Measurements from ENCODE around the gene TUBGCP2.
"Not testable (repeated sequence)": the region's sequence is repeated elsewhere in the genome, so short reads cannot be mapped to it uniquely, and the experiment has no call there.

TUBGCP2 gene

DNA sequence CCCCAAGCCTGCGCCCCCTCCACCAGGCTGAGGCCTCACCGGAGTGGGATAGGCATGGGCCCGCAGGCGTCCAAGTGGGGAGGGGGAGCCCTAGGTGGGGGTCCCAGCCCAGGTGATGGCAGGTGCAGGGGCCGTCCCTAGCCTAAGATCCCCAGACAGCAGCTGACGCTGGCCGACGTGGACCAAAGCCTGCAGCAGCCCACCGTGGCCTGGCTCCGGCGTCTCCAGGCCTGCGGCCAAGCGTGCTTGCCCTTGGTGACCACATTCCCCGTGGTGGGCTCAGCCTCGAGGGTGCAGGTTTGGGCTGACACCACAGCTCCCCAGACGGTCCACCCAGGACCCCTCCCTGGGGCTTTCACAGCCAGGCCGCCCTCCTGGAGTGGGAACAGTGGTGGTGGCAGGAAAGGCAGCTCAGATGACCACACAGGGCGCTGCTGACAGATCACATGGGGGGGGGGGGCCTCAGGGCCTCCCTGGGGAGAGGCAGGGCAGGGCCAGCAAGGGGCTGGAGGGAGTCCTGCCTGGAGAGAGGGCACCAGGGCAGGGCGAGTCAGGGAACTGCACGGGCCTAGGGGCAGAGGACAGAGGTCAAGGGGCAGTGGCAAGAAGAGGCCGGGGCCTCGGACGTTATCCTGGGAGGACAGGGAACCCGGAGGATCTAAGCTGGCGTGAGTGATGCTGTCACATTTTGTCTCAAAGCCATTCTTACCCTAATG lies 31.2 kb downstream of the TUBGCP2 start:
- DNase-seq: no peak

DNA sequence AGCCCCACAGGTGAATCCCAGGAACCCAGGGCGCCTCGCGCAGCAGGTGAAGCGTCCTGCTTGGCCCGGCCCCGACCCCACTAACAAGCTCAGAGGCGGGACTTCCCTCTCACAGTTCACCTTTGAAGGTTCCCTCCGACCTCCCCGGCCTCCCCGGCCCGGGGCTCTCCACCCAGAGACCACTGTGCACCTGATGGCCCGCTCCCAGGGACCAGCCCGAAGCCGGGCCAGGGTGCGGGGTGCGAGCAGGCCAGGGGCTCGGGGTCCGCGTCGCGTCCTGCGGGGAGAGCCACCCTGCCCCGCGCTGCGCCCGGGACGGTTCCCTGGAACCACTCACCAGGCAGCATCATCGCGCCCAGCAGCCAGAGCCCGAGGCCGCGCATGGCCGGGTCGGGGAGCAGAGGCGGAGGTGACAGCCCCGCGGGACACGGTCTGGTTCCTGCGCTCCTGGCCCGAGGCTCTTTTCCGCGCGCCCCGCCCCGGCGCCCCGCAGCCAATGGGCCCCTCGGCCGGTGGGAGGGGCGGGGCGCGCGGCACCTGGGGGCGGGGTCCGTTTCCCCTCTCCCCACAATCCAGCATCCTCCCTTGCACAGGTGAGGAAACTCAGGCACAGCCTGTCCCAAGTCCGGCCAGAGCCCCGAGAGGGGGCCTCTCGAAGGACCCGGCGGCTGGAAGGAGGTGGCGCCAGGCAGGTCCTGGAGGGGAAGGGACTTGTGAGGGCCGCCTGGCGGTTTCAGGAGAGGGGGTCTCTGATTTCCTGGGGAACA lies 32.1 kb downstream of the TUBGCP2 start, which contains the start of gene ADAM8:
Gene ADAM8 (minus strand): TSS at position 434 of the 767 bp plus-strand sequence. CDS start 51 bp downstream, at position 383.
- peak; percentile 86 for DNase-seq

DNA sequence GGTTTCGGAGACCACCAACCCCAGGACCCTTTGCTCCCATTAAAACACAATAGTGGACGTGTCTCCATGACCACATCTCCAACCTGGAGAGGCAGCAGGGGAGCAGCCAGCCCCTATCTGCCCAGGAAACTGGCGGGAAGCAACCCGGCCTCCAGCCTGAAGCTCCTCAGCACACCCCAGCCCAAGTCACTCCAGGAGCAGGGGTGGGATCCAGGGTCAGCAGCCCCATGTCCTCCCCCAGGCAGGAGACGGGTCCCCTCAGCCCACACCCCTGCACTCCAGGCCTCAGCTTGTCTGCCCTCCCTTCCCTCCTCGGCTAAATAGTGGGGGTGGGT lies 32.6 kb downstream of the TUBGCP2 start:
- DNase-seq: no peak

DNA sequence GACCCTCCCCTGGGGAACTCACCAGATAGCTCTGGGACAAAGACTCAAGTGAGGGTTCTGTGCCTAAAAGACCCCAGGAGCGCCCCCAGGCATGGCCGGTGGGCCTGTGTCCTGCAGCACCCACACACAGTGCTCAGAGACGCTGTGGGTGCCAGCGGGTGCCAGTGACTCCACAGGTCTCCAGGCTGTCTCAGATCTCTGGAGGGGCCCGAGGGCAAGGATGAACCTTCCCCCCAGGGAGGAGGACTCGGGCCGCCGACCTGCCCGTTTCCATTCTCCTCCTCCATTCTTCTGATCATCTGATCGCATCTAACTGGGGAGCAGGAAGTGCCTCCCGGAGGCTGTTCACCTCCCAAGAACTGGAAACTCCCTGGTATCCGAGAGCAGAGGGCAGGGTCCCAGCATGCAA lies 33.0 kb downstream of the TUBGCP2 start:
- DNase-seq: peak; percentile 66

DNA sequence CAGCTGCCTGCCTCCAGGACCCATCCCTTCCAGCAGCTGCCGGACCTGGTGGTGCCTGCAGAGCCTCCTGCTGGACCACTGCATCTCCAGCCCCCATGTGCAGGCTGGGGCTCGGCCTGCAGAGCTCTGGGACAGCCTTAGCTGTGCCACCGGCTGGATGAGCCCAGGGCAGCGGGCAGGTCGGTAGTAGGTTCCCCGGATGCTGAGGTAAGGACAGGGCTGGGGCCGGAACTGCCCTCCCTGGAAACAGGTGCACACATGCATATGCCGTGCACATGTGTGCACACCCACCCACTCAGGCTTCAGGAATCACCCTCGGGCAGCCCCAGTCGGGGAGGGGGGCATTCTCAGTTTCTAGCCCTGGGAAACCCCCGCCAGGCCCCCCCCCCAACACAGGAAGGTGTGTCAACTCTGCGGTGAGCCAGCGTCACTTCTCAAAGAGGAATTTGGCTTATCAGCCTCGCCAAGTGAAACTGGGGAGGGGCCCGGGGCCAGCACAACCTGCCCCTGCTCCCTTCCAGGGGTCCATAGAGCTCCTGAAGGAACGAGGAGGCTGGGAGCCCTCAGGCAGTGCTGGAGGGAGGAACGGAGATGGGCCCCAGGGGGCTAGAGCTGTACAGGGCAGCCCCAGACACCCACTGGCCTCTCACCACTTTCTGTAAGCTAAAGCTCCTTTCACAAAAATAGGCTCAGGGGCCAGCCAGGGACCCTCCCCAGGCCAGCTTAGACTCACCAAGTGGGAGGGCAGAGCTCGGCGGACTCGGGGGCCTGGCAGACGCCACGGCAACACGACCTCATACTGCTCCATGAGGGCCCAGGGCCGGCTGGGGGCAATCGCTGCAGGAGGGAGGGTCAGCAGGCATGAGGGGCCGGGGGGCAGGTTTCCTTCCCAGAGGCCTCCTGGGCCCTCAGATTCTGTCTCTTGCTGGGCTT lies 33.7 kb downstream of the TUBGCP2 start:
- DNase-seq: peak; percentile 86

DNA sequence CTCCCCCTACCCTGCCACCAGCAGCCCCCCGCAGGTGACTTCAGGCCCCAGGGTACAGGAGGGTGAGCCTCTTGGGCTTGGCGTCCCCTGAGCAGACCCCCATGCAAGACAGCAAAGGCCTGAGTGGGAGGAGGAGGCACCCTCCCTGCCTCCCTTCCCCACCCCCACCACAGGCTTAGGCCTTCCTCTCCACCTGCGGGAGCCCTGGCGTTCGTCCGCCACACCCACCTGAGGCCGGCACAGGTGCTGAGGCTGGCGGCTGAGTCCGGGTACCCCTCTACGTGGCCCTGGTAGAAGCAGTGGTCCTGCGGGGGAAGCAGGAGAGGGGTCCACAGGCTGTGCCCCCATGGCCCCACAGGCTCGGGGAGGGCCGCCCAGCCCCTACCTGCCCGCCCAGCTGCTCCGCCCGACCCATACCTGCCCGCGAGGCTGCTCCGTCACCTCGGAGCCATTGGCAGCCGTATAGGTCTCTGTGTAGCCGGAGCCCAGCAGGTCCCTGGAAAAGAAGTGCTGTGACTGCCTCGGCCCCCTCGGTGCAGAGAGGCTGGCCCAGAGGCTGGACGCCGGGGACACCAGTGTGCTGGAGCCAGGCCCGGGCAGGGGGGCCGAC lies 35.0 kb downstream of the TUBGCP2 start:
- no peak for DNase-seq

DNA sequence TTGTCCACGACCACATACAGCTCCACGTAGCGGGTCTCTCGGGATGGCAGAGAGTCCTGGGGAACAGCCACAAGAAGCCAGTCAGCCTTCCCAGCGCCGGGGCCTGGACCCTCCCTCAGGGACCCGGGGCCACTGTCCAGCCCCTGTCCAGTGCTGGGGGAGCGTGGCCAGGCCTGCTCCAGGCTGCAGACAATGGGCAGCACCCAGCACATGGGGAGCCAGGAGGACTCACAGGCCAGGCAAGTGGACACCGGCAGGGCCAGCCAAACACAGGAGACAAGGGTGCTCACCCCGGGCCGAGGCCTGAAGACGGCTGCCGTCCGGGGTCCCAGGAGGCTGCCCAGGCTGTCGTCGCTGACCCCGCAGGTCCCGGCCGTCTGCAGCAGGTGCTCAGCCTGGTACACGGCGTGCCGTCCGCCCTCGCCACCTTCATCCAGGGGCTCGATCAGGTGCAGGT lies 35.7 kb downstream of the TUBGCP2 start:
- no peak for DNase-seq

DNA sequence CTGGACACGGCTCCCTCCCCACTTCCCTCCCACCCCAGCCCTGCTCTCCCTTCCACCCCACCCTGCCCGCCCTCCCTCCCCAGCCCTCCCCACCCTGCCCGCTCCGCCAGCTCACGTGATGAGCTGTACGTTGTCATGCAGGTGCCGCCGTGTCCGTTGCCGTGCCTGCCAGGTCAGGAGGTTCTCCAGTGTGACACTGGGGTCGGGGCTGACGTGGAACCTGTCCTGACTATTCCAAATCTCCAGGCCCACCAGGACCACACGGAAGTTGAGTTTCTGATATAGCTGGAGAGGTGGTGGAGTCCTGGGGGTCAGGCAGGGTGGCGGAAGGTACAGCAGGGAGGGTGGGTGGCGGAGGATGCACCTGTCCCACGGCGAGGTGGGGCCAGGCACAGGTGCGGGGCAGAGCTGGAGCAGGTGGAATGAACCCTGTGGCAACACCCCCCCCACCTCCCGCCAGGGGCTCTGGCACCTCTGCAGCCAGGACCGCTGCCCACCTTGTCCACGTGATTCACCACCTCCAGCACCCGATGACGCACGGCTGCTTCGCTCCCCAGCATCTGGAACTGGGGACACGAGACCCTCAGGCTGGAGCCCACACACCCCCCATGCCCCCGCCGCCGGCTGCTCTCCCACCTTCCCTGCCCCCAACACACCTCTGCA lies 36.2 kb downstream of the TUBGCP2 start:
- DNase-seq: no peak

DNA sequence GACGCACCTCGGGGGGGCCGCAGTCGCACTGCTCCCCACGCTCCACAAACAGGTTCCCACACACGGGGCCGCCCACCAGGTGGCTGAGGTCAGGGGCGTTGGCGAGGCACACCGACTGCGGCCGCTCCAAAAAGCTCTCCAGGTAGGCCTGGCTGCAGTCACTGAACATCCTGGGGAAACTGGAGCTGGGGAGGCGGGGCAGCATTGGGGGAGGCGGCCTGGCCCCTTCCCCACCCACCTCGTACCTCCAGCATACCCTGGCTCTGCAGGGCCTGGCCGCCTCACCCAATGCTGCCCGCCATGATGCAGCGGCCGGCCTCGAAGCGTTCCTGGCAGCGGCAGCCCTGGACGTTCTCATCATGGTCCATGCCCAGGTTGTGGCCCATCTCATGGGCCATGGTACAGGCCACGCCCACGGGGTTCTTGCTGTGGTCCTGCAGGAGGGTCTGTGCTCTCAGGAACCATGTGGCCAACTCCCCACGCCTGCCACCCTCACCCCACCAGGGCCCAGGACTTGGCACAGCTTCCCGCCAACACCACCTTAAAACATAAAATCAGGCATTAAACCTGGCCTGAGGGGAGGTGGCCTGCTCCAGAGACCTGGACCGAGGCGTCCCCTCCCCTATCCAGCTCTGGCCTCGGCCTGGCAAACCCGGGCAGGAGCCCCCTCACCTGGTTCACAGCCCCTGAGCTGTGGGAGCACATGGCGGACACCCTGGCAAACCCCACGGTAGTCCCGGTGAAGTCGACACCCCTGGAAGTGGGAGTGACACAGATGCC lies 37.0 kb downstream of the TUBGCP2 start:
- DNase-seq: no peak

DNA sequence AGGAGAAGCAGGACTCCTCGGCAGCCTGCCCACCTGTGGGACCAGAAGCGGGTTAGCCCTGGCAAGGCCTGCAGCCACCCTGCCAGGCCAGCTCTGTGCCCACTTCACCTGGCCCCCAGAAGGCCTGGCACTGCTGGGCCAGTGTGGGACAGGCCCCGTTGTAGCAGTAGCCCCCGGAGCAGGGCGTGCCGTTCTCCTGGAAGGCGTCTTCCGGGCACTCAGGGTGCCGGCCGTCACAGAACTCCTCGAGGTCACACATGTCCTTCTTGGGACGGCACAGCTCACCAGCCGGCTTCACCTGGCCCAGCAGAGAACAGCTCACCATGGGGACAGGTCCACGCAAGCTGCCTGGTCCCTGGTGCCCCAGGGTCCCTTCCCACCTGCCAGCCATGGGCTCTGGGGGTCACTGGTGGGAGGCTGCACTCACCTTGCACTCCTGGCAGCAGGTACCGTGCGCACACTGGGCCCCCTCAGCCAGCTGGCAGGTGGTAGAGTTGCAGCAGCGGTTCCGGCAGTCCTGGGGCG lies 37.8 kb downstream of the TUBGCP2 start:
- DNase-seq: no peak

DNA sequence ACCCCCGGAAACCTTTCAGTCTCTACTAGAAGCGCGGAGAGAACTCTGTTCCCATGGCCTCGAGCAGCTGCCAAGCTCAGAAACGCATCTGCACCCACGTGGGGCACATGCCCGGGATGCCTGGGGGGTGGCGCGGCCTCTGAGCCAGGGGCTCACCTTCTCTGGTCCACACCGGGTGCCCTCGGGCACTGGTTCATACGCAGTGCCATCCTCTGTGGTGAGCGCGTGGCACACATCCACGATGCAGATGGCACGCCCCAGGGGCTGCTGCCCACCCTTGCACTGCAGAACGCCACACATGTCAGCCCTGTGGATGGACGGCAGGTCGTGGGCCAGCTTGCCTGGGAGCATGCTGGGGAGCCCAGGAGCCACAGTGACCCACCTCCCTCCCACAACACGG lies 38.5 kb downstream of the TUBGCP2 start:
- no peak for DNase-seq

DNA sequence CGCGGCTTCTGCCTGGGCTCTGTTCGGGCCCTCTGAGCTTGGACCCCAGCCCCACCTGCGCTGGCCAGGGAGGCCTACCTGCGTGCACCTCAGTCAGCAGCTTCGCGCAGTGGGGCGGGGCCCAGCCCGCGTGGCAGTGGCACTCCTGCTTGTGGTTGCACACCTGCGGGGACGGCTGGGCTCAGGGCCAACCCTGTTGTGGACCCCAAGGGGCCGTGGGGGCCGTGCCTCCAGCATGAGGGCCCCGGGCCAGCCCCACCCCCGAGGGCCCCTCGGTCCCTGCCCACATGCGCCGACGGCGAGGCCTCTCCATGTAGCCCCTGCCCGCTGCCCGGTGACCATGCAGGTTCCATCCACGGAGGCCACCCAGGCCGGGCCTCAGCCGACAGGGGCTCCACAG lies 39.3 kb downstream of the TUBGCP2 start:
- no peak for DNase-seq

DNA sequence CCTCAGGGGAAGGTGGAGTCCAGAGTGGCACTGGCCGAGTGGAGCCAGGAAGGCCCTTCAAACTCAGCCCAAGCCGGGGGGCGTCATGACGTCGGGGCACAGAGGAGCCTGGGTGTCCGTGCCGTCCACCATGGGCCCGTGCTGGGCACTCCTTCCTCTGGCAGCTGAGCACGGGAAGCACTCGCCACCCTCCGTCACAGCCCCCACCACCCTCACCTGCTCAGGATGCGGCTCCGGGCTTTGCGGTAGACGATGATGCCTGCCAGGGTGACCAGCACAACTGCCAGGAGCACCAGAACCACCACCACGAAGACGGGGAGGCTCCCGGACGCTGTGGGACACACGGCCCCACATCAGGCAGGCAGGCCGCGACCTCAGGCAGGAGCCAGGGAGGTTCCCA lies 40.1 kb downstream of the TUBGCP2 start:
- no peak for DNase-seq

DNA sequence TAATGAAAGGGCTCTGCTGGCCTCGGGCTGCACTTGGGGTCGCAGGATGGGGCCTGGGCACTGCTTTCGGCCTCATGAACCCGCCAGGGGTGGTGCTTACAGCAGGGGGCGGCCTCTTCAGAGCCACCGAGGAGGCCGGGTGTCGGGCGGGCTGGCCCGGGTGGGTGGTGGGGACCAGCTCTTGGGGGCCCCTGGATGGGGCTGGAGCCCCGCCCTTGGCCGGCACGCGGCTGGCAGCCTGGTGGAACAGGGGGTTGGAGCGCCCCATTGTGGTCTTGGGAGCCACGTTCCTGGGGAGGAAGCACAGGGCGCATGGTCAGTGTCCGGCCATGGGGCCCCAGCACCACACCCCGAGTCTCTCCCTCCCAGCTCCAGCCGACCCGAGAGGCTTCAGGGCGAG lies 40.8 kb downstream of the TUBGCP2 start:
- no peak for DNase-seq

DNA sequence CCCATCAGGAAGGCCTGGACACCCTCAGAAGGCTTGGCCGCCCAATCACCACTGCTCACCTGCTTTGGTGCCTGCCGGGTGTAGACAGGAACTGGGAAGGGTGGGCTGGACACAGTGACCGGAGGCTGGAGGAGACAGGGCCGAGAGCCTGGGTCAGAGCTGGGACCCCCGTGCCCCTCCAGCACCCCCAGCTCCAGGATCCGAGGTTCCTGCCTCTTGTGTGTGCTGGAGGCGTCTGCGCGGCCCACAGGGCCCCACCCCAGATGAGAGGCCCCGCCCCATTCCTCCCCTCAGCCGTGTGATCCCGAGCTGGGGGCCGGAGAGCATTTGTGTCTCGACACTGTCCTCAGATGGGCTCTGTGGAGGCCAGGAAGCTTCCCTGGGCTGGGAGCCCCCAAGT lies 41.4 kb downstream of the TUBGCP2 start:
- DNase-seq: no peak

DNA sequence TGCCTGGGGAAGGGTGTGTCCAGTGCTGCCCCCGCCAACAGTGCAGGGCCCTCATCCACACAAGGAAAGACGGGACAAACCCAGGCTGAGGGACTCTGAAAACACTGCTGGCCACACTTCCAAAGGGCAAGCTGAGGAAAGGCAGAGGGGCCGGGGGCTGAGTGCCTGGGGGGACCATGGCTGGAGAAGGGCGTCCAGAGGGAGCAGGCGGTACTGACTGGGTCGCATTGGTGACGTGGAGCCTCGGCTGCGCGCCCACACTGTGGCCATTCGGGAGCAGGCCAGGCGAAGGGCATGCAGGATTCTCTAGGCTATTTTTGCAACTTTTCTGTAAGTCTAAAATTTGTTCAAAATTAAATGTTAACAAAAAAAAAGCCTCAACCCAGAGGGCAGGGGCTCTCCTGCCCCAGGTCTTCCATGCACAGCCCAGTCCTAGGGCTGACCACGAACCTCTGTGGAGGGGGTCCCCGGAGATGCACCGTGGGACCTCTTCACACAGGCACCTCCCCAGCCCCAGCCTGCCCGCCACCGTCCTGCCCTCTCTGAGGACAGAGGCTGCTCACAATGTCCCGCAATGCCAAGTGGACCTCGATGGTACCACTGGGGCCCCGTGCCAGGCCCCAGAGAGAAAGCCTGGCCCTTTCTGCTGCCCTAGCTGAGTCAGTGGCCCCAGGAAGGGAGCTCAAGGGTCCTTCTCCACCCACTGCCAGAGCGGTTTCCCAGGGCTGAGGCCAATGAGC lies 42.4 kb downstream of the TUBGCP2 start:
- no peak for DNase-seq

DNA sequence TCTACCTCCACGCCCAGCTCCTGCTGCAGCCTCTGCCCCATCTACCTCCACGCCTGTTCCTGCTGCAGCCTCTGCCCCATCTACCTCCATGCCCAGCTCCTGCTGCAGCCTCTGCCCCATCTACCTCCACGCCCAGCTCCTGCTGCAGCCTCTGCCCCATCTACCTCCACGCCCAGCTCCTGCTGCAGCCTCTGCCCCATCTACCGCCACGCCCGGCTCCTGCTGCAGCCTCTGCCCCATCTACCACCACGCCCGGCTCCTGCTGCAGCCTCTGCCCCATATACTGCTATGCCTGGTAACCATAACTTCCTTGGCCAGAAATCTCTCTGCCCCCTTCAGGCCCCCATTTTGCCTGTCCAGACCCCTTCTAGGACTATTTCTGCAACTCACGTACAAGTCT lies 43.6 kb downstream of the TUBGCP2 start:
- DNase-seq: not testable (repeated sequence)

DNA sequence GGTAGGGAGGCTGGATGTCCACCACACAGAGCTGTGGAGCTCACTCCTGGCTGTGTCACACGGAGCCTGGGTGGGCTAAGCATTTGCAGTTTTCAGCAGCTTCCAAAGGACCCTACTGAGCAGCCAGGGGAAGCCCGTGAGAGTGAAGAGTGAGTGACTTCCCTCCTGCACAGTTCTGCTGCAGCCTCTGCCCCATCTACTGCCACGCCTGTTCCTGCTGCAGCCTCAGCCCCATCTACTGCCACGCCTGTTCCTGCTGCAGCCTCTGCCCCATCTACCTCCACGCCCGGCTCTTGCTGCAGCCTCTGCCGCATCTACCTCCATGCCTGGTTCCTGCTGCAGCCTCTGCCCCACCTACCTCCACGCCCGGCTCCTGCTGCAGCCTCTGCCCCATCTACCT lies 44.2 kb downstream of the TUBGCP2 start:
- DNase-seq: peak; percentile 78

DNA sequence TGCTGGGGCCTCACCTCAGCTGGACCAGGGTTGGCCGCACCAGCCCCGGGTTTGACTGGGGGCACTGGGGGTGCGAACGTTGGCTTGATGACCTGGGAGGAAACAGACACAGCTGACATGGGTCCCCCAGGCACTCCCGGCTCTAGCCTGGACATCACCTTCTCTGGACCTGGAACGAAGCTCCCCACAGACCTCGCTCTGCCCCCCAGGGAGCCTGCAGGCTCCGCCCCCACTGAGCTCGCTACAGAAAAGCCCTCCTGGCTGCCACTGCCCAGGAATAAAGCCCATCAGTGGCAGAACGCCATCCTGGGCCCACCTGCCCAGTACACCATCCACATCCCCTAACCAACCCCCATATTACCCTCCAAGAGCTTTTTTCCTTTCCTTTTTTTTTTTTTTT lies 45.0 kb downstream of the TUBGCP2 start:
- no peak for DNase-seq

DNA sequence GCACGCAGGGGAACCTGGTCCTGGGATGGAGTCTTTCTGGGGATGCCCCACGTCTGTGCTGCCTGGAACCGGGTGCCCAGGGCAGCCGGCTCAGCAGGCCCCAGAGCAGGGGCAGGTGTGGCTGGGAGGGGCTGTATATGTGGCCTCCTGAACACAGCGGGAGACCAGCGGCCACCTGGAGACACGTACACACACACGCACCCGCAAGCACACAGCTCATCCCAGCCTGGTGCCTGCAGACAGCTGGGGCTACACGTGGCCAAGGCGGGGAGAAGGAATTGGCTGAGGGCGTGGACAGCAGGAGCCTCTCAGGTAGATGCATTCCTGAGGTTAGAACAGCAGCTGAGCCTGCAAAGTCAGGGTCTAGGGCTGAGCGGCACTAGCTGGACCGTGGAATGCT lies 46.0 kb downstream of the TUBGCP2 start:
- no peak for DNase-seq

Data from CD4-positive, alpha-beta T cell treated with Interleukin-6 for 4 hours (primary cell).